Coronary artery (tissue), 2 donors: ENCODE results near the gene SCP2D1.

Experiments
- DNase-seq: peaks from one replicate; pipeline ENCODE4 v3.0.0-alpha.2; 2017; ENCODE audit warnings: low spot score
- H3K27ac ChIP-seq, 2 donors: fragments of 200-600 bp; sonication (generic); one replicate each; pipeline ENCODE4 v1.5.1; 2016 to 2019
- H3K4me3 ChIP-seq: fragments of 200-600 bp; sonication (generic); 2 replicates; pipeline ENCODE4 v1.5.1; 2016; ENCODE audit warnings: mild to moderate bottlenecking, moderate library complexity
- TF ChIP-seq, protein P1 (sequence below): fragments of 200-600 bp; sonication (generic); IDR thresholded peaks from one replicate; pipeline ENCODE4 v1.5.1; 2019; ENCODE audit warnings: antibody characterized with exemption

Gene SCP2D1

DNA sequence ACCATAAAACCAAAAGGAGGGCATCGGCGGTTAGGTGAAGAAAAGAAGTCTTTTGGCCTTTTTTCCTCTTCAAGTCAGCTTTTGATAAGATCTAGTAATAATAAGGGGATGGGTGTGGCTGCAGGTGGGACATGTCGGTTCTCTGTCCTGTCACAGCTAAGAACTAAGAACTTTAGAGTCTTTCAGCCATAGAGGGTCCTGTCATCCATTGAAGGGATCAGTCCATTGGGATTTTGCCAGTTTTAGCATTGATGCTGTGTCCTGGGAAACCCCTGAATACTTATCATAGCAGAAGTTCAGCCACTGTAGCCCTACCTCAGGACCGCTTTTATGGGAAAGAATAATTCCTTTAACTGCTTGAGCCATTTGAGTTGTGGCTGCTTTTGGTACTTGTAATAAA, 18.2 kb upstream of the SCP2D1 start:
- TF ChIP-seq, protein P1, sequence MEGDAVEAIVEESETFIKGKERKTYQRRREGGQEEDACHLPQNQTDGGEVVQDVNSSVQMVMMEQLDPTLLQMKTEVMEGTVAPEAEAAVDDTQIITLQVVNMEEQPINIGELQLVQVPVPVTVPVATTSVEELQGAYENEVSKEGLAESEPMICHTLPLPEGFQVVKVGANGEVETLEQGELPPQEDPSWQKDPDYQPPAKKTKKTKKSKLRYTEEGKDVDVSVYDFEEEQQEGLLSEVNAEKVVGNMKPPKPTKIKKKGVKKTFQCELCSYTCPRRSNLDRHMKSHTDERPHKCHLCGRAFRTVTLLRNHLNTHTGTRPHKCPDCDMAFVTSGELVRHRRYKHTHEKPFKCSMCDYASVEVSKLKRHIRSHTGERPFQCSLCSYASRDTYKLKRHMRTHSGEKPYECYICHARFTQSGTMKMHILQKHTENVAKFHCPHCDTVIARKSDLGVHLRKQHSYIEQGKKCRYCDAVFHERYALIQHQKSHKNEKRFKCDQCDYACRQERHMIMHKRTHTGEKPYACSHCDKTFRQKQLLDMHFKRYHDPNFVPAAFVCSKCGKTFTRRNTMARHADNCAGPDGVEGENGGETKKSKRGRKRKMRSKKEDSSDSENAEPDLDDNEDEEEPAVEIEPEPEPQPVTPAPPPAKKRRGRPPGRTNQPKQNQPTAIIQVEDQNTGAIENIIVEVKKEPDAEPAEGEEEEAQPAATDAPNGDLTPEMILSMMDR, result no peak
- no peak overlapping the region for H3K4me3 ChIP-seq
- DNase-seq, result peak; percentile 11
- no peak overlapping the region for H3K27ac ChIP-seq

DNA sequence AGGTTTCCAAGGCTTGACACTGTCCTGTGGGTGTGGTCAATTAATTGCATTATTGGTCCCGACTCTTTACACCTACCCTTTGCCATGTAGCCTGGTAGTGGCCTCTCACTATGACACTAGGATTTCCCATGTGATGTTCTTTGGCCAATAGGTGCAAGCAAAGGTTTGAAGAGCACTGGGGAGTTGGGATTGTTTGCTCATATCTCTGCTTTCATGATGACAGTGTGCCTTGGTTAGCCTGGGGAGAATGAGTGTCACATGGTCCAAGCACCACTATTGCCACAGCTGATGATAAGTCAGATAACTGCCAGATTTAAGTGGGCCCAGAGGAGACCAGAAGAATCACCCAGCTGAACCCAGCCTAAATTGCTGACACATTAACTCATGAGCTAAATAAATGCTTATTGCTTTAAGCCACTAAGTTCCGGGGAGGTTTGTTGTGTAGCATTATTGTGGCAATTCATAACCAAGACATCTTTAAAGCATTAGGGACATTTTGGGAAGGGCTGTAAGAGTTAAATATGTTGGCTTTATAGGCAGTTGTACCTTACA, 17.2 kb upstream of the SCP2D1 start:
- peak; percentile 47 for DNase-seq
- TF ChIP-seq, protein P1, result no peak

DNA sequence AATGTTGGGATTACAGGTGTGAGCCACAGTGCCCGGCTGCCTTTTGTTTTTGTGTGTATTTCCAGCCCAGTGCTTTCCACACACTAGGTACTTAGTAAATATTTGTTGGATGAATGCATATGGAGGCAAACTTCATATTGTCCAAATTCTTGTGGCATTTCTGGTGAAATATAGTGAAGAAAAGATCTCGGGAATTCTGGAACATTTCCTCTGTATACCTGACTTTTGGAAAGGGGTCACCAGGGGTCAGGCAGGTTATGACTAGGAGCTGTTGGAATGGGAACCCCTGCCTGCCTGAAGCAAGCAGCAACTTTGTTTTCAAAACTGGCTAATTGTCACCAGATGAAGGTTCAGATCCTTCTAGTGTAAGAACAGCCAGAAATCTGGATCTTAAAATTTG, 12.1 kb upstream of the SCP2D1 start:
- TF ChIP-seq, protein P1, result no peak
- DNase-seq, result no peak
- no peak overlapping the region for H3K27ac ChIP-seq
- no peak overlapping the region for H3K4me3 ChIP-seq

More for the DNA sequence above, 17.2 kb upstream of the SCP2D1 start:
- H3K4me3 ChIP-seq, result no peak overlapping the region
- no peak overlapping the region for H3K27ac ChIP-seq

DNA sequence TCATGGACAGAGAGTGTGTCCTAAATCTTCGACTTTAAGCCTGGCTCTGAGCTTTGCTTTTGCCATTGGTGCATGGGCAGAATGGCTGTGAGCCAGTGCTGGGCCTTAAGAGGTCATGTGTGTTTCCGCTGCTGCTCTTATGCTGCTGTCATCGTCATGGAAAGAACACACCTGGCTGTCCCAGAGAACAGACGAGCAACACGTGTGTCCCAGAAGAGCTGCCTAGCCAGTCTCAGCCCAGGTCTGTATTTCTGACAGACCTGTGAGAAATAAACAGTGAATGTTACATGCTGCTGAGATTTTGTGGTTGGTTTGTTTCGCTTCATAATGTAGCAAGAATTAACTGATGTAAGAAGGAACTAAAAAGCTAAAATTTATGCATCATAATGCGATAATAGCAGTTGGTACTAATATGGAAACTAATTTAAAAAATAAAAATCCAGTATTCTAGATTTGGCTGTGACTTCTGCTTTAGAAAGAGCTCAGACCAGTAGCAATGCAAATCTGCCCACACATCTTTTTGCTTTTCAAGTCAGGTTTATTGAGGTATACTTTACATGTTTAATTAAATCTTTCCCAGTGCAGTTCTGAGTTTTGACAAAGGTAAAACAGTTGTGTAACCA, 11.5 kb upstream of the SCP2D1 start:
- Histone ChIP-seq H3K27ac (no peak overlapping the region), H3K4me3 (no peak overlapping the region)
- DNase-seq, result no peak
- TF ChIP-seq, protein P1, result no peak

DNA sequence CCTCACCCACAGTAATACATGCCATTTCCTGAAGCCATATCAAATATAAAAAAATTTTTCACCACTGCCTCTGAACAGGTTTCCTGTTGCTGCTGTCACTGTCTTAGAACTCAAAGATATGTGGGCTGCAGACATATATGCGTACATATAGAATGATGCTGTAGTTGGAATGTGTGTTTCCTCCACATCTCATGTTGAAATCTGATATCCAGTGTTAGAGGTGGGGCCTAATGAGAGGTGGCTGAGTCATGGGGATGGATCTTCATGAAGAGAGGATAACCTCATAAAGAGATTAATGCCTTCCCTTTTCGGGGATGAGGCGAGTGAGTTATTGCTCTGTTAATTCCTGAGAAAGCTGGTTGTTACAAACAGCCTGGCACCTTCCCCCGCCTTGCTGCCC, 7.7 kb upstream of the SCP2D1 start:
- TF ChIP-seq, protein P1, result no peak
- H3K4me3 ChIP-seq, result no peak overlapping the region

DNA sequence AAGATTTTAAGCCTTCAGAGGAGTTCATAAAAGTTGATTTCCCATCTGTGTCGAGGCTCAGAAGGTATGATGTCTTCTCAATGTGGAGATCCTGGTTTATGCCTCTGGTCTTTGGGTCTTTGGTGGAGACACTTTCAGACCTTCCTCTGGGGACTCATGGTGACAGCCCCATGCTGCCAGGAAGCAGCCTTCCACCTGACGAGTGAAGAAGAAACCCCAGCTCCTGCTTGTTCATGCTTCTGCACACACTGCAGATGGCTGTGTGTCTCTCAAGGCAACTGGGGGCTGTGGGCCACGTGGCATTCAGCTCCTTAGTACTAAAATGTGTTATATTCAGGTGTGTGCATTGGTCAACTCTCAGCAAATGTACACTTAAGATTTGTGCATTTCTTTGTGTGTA, 4.9 kb upstream of the SCP2D1 start:
- TF ChIP-seq, protein P1, result no peak
- DNase-seq, result no peak
- H3K4me3 ChIP-seq, result no peak overlapping the region
- no peak overlapping the region for H3K27ac ChIP-seq

More for the DNA sequence above, 7.7 kb upstream of the SCP2D1 start:
- DNase-seq, result no peak
- no peak overlapping the region for H3K27ac ChIP-seq

DNA sequence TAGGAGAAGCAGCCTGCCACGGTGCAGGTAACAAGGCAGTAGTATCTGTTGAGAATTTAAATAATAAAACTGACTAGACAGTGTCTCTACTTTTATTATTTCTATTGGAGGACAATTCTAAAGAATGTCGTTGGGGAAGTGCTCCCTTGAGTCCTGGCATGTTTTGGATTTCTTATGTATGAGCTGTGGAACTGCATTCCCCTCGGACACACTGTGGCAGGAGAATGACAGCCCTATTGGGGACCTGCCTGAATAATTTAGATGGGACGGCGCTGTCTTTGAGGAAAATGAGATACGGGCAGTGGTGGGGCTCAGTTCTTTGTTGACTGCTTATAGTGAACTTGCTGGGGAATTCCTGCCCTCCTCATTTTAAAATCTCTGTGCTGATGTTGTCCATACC, 2.4 kb upstream of the SCP2D1 start:
- Histone ChIP-seq H3K27ac (no peak overlapping the region), H3K4me3 (no peak overlapping the region)
- DNase-seq, result no peak
- TF ChIP-seq, protein P1, result no peak
